CD4-positive, alpha-beta memory T cell (primary cell): ENCODE data around the gene ARHGAP24. TPM values are rescaled to one million over a fixed set of nuclear protein-coding genes. Genes with fewer than 3 reads are reported as not detected.
"Not testable (repeated sequence)": the region's sequence is repeated elsewhere in the genome, so short reads cannot be mapped to it uniquely, and the experiment has no call there.

Experiments used
- CTCF ChIA-PET: fragments of 350-600 bp; sonication (Branson Sonifier 250); formaldehyde crosslinking; loops from one replicate; lab custom pipeline; 2021; ENCODE audit warnings: inconsistent platforms; ENCODE audit not compliant: partially characterized antibody; lab: Charles Lee
- POLR2A ChIA-PET: fragments of 350-600 bp; sonication (Branson Sonifier 250); formaldehyde crosslinking; loops from one replicate; lab custom pipeline; 2021; ENCODE audit not compliant: partially characterized antibody; lab: Charles Lee
- DNase-seq, 5 donors: peaks; one replicate each; pipeline versions ENCODE4 v3.0.0 to v3.0.0-alpha.2; 2020 to 2022; ENCODE audit warnings: mixed read lengths in 1 of 5
- H3K27ac ChIP-seq: one replicate; pipeline ENCODE4 v1.7.0; 2013; ENCODE audit warnings: low read depth, low read length
- H3K27me3 ChIP-seq: 2 replicates; pipeline ENCODE4 v1.7.0; 2013; ENCODE audit warnings: mild to moderate bottlenecking, low read length, moderate library complexity; ENCODE audit not compliant: insufficient read depth
- H3K36me3 ChIP-seq: 2 replicates; pipeline ENCODE4 v1.7.0; 2013; ENCODE audit warnings: mild to moderate bottlenecking, low read length, moderate library complexity; ENCODE audit not compliant: insufficient read depth
- H3K4me1 ChIP-seq: 2 replicates; pipeline ENCODE4 v1.7.0; 2013; ENCODE audit warnings: mild to moderate bottlenecking, low read length, moderate library complexity; ENCODE audit not compliant: insufficient read depth
- H3K4me3 ChIP-seq, 2 donors: one replicate each; pipeline ENCODE4 v1.7.0; 2013; ENCODE audit warnings: low read length in 2 of 2, mild to moderate bottlenecking in 1 of 2
- H3K9me3 ChIP-seq, 2 donors: one replicate each; pipeline ENCODE4 v1.7.0; 2013; ENCODE audit warnings: low read length in 2 of 2, control low read depth in 1 of 2; ENCODE audit not compliant: control insufficient read depth in 1 of 2
- H3K27ac Mint-ChIP-seq, 7 donors: one replicate each; pipeline ENCODE4 v1.8.0; 2020 to 2021; ENCODE audit warnings: mixed read lengths in 7 of 7, mild to moderate bottlenecking in 6 of 7, inconsistent platforms in 3 of 7, moderate library complexity in 3 of 7
- H3K27me3 Mint-ChIP-seq, 2 donors: one replicate each; pipeline ENCODE4 v1.8.0; 2020 to 2021; ENCODE audit warnings: mixed read lengths in 2 of 2
- H3K36me3 Mint-ChIP-seq, 2 donors: one replicate each; pipeline ENCODE4 v1.8.0; 2020 to 2021; ENCODE audit warnings: mixed read lengths in 2 of 2, inconsistent platforms in 1 of 2, mild to moderate bottlenecking in 1 of 2
- H3K4me1 Mint-ChIP-seq, 4 donors: one replicate each; pipeline ENCODE4 v1.8.0; 2020 to 2021; ENCODE audit warnings: mixed read lengths in 4 of 4, mild to moderate bottlenecking in 1 of 4
- H3K4me3 Mint-ChIP-seq, 8 donors: one replicate each; pipeline ENCODE4 v1.8.0; 2020 to 2021; ENCODE audit warnings: mixed read lengths in 8 of 8, mild to moderate bottlenecking in 7 of 8, moderate library complexity in 6 of 8, inconsistent platforms in 3 of 8
- H3K9me3 Mint-ChIP-seq, 8 donors: one replicate each; pipeline ENCODE4 v1.8.0; 2020 to 2021; ENCODE audit warnings: mixed read lengths in 8 of 8, mild to moderate bottlenecking in 5 of 8, inconsistent platforms in 3 of 8, moderate library complexity in 1 of 8
- intact Hi-C: fragments of 100-400 bp; cut with micrococcal nuclease; formaldehyde crosslinking; loops from one replicate; pipeline ENCODE4 v1.15.1; 2023
- polyA plus RNA-seq, 2 donors: library from polyadenylated mRNA; unstranded; fragments of 300-500 nt; fragmentation: Illumina TruSeq; gene quantifications; one replicate each; pipeline ENCODE4 v1.2.3, GENCODE V29; 2021
- total RNA-seq, 2 experiments: library from RNA; stranded (reverse); gene quantifications; one replicate each; pipeline ENCODE4 v1.2.3, GENCODE V29; 2021

ARHGAP24 gene
- total and polyA plus RNA-seq, 4 experiments from 2014 or later, result 0.30 TPM; not detected in 3

DNA sequence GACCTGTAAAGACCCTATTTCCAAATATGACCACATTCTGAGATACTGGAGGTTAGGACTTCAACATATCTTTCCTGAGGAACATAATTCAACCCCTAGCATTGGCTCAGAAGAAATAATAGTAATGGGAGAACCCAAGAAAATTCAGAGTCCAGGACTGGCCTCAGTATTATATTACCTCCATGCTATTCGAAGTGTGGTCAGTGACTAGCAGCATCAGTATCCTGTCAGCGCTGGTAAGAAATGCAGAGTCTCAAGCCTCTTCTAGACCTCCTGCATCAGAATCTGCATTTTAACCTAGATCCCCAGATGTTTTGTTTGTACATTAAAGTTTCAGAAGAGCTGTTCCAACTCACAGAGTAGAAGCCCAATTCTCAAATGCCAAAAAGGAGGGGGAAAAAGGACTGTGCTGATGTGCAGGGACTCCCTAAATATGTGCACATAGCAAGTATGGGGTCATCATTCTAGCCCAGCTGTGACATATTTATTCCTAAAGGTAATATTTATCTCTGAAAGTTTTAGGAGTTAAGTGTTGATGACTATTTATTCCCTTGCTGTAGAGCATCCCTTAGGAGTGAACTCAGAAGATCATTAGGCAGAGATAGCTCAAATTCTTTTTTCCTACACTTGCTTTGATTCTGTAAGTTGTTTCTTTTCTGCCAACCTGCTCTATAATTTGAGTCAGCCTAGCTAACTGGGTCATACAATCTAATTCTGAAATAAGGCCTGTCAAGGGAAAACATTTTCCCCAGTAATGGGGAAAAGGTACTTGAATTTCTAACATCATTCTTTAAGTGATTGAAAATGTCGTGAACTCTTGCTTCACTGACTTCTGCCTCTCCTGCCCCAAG is 361.9 kb downstream of the ARHGAP24 start:
- Mint-ChIP-seq H3K4me3 (no peak overlapping the region), H3K27ac (no peak overlapping the region), H3K36me3 (no peaks in the 10 kb centered on the region), H3K27me3 (no peaks in the 10 kb centered on the region), H3K4me1 (no peaks in the 10 kb centered on the region), H3K9me3 (peaks cover 0 to 6% (median 0%) of the 10 kb centered on the region in 8 donors)
- H3K4me1 ChIP-seq, result no peaks in the 10 kb centered on the region
- H3K9me3 ChIP-seq, result no peaks in the 10 kb centered on the region
- no peaks in the 10 kb centered on the region for H3K27me3 ChIP-seq
- H3K36me3 ChIP-seq, result no peaks in the 10 kb centered on the region
- POLR2A ChIA-PET, result no interaction called here
- no peak for DNase-seq
- intact Hi-C loops, result no loop called here
- no peak overlapping the region for H3K4me3 ChIP-seq
- CTCF ChIA-PET, result no interaction called here
- no peak overlapping the region for H3K27ac ChIP-seq

DNA sequence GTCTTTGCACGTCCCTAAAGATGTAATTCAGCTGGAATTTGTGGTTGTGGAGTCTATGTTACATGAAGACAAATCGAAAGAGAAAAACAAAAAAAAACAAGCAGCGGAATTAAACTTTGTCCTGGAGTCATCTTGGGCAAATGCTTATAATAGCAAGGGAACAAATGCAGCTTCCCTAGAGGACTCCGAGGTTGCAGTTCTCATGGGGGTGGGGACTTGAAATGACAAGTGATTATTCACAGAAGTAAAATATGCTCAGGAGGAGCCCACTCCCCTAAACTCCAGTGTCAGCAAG is 362.4 kb downstream of the ARHGAP24 start:
- Histone ChIP-seq H3K36me3 (no peaks in the 10 kb centered on the region), H3K9me3 (no peaks in the 10 kb centered on the region), H3K4me1 (no peaks in the 10 kb centered on the region), H3K27me3 (no peaks in the 10 kb centered on the region), H3K4me3 (no peak overlapping the region), H3K27ac (no peak overlapping the region)
- intact Hi-C loops, result no loop called here
- peaks cover 0 to 6% (median 0%) of the 10 kb centered on the region in 8 donors for H3K9me3 Mint-ChIP-seq
- no peak overlapping the region for H3K27ac Mint-ChIP-seq
- no peaks in the 10 kb centered on the region for H3K36me3 Mint-ChIP-seq
- H3K4me1 Mint-ChIP-seq, result no peaks in the 10 kb centered on the region
- DNase-seq, result no peak
- POLR2A ChIA-PET, result no interaction called here
- H3K27me3 Mint-ChIP-seq, result no peaks in the 10 kb centered on the region
- CTCF ChIA-PET, result no interaction called here
- no peak overlapping the region for H3K4me3 Mint-ChIP-seq

DNA sequence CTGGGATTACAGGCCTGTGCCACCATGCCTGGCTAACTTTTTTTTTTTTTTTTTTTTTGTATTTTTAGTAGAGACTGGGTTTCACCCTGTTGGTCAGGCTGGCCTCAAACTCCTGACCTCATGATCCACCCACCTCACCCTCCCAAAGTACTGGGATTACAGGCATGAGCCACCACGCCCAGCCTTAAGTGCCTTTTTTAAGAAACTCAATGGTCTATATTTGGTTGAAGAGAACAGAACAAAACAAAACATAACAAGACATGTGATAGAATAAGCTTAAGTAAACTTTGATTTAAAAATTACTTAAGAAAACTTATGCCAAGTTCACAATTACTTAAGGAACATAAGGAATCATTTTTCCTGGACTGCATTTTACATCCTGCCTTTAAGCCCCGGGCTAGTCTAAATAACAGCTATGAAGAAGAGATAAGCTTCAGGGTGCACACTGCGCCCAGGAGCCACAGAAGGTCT is 365.1 kb downstream of the ARHGAP24 start:
- H3K36me3 Mint-ChIP-seq, H3K27me3 ChIP-seq, H3K9me3 ChIP-seq, CTCF ChIA-PET, H3K4me1 Mint-ChIP-seq, intact Hi-C loops, H3K9me3 Mint-ChIP-seq, POLR2A ChIA-PET, H3K27me3 Mint-ChIP-seq, H3K36me3 ChIP-seq, H3K4me3 Mint-ChIP-seq, H3K4me1 ChIP-seq, H3K27ac Mint-ChIP-seq, DNase-seq, H3K4me3 ChIP-seq, H3K27ac ChIP-seq: not testable (repeated sequence)

DNA sequence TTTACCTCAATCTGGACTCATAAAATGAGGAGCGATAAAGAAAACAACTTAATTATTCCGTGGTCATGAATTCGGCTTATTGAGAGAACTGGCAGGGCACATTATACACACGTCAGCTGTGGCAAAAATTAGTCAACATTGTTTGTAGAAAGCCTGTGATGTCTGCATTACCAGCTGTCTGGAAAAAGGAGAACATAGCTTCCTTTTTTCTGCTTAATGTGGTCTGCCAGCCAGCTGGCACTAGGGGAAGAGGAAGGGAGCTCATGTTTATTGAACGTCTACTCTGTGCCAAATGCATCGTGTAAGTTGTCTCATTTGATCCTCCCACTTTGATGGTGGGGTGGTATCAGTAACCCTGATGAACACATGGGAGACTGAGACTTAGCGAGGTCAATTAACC is 367.6 kb downstream of the ARHGAP24 start:
- Histone ChIP-seq H3K27ac (no peak overlapping the region), H3K27me3 (no peaks in the 10 kb centered on the region), H3K4me3 (no peak overlapping the region), H3K4me1 (no peaks in the 10 kb centered on the region), H3K9me3 (no peaks in the 10 kb centered on the region), H3K36me3 (no peaks in the 10 kb centered on the region)
- ChIA-PET POLR2A (no interaction called here), CTCF (no interaction called here)
- no peaks in the 10 kb centered on the region for H3K36me3 Mint-ChIP-seq
- peaks cover 0 to 5% (median 0%) of the 10 kb centered on the region in 8 donors for H3K9me3 Mint-ChIP-seq
- no peak overlapping the region for H3K4me3 Mint-ChIP-seq
- no peak for DNase-seq
- no peak overlapping the region for H3K27ac Mint-ChIP-seq
- H3K27me3 Mint-ChIP-seq, result no peaks in the 10 kb centered on the region
- intact Hi-C loops, result no loop called here
- no peaks in the 10 kb centered on the region for H3K4me1 Mint-ChIP-seq

DNA sequence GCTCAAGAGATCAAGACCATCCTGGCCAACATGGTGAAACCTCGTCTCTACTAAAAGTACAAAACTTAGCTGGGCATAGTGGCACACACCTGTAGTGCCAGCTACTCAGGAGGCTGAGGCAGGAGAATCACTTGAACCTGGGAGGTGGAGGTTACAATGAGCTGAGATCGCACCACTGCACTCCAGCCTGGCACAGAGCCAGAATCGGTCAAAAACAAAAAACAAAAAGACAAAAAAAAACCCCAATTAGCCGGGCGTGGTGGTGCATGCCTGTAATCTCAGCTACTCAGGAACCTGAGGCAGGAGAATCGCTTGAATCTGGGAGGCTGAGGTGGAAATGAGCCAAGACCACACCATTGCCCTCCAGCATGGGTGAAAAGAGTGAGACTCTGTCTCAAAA is 378.8 kb downstream of the ARHGAP24 start:
- H3K27me3 Mint-ChIP-seq, DNase-seq, POLR2A ChIA-PET, CTCF ChIA-PET, H3K36me3 Mint-ChIP-seq, H3K4me3 ChIP-seq, H3K9me3 ChIP-seq, H3K27ac ChIP-seq, H3K4me1 ChIP-seq, H3K4me3 Mint-ChIP-seq, H3K4me1 Mint-ChIP-seq, H3K36me3 ChIP-seq, H3K27me3 ChIP-seq, intact Hi-C loops: not testable (repeated sequence)
- Mint-ChIP-seq H3K9me3 (peaks cover 0 to 13% (median 4%) of the 10 kb centered on the region in 8 donors), H3K27ac (peak overlapping the region in 1 of 7 donors; percentile 57)

DNA sequence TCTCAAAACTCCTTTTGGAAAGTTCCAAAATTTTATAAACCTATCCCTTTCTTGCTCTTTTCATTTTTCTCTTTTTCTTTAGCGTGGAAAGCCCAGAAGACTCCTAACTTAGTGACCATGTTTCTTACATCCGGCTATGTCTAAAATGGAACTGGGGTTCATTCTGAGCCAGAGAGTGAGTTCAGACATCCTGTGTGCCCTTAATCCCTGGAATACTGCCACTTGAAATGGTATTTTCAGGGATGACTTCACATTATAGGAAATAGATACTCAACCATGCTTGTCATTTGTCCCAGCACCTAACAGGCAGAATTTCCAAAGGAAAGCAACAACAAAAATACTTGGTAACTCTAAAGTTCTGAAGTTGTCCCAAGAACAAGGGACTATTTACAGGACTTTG is 379.6 kb downstream of the ARHGAP24 start:
- no peak for DNase-seq
- H3K27ac Mint-ChIP-seq, result no peak overlapping the region
- H3K9me3 Mint-ChIP-seq, result peaks cover 0 to 13% (median 4%) of the 10 kb centered on the region in 8 donors
- Histone ChIP-seq H3K36me3 (no peaks in the 10 kb centered on the region), H3K4me3 (no peak overlapping the region), H3K27ac (no peak overlapping the region), H3K9me3 (no peaks in the 10 kb centered on the region), H3K4me1 (no peaks in the 10 kb centered on the region), H3K27me3 (no peaks in the 10 kb centered on the region)
- H3K4me3 Mint-ChIP-seq, result no peak overlapping the region
- ChIA-PET POLR2A (no interaction called here), CTCF (no interaction called here)
- H3K36me3 Mint-ChIP-seq, result no peaks in the 10 kb centered on the region
- no peaks in the 10 kb centered on the region for H3K4me1 Mint-ChIP-seq
- intact Hi-C loops, result no loop called here
- no peaks in the 10 kb centered on the region for H3K27me3 Mint-ChIP-seq

DNA sequence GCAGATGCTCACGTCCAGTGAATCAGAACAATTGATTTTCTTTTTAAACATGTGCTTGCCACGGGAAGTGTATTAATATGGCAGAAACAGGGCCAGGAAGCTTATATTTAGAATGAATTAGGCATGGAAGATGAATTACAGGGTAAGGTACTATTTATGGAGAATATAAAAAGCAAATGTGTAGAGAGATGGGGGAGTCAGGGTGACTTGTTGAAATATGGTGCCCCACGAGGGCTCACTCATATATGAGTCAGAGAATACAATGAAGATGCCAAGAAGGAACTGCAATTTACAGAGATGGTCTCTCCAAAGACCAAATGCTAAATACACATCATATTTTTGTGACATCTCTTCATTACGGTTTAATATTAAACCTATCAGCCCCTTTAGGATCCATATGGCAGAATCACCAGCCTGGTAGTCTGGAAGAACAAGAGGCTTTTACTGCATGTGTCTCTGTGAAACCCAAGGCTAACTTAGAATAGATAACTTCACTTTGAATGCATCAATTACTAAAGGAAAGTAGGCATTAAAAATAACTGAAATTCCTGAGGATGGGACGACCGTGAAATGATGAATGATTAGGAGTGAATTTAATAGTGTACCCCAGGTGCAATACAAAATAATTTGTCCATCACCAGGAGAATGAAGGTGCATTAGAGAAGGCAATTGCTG is 385.3 kb downstream of the ARHGAP24 start:
- no peaks in the 10 kb centered on the region for H3K36me3 Mint-ChIP-seq
- Histone ChIP-seq H3K27ac (no peak overlapping the region), H3K4me1 (no peaks in the 10 kb centered on the region), H3K36me3 (no peaks in the 10 kb centered on the region), H3K9me3 (no peaks in the 10 kb centered on the region), H3K27me3 (no peaks in the 10 kb centered on the region), H3K4me3 (no peak overlapping the region)
- H3K9me3 Mint-ChIP-seq, result peaks cover 0 to 3% (median 0%) of the 10 kb centered on the region in 8 donors
- no peaks in the 10 kb centered on the region for H3K4me1 Mint-ChIP-seq
- no peak overlapping the region for H3K27ac Mint-ChIP-seq
- intact Hi-C loops, result no loop called here
- H3K4me3 Mint-ChIP-seq, result no peak overlapping the region
- CTCF ChIA-PET, result no interaction called here
- POLR2A ChIA-PET, result no interaction called here
- H3K27me3 Mint-ChIP-seq, result no peaks in the 10 kb centered on the region
- no peak for DNase-seq
